ENCODE results near the gene RAB31. TPM values are rescaled to one million over a fixed set of nuclear protein-coding genes. Genes with fewer than 3 reads are reported as not detected.

The RAB31 gene
- polyA plus RNA-seq, 1 donor from 2014 or later, result 16.3 TPM

DNA sequence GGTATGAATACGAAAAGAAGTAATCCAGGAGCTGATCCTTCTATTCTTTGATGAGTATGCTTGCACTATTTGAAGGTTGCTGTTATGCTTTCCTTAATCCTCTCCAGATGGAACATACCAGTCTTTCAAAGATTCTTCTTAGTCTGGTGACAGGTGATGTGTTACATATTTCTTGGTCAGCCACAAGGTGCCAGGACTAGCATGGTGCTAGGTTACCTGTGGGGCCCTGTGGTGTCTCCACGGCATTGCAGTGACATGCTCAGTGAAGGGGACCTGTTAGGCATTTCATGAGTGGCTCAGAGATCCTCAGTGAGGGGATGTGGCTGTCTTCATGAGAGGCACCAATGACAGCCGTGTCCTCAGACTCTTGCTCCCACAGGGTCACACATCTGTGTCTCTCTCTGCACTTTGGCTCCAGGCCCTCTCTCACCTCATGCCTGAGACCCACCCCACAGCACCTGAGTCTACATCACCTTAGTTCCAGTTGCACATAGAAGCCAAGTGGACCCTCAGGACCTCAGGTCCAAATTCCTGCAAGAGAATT is 13.1 kb upstream of the RAB31 start:
- no peaks in the 10 kb centered on the region for H4K20me1 ChIP-seq (ENCODE audit: insufficient read depth)
- no peaks in the 10 kb centered on the region for H3K9me3 ChIP-seq (ENCODE audit: low read length)
- no peaks in the 10 kb centered on the region for H3K27me3 ChIP-seq (ENCODE audit: insufficient read depth, low read depth, low read length)
- H3K79me2 ChIP-seq (replicated peaks; ENCODE audit: insufficient read depth, low read length), result no peaks in the 10 kb centered on the region
- no peaks in the 10 kb centered on the region for H3K36me3 ChIP-seq (ENCODE audit: insufficient read depth, low read length)
- H3K27ac ChIP-seq (ENCODE audit: low read length), result no peak overlapping the region
- no peak overlapping the region for H3K9ac ChIP-seq (ENCODE audit: low read length)
- H2AFZ ChIP-seq (ENCODE audit: low read depth, low read length), result no peak overlapping the region
- H3K9me2 ChIP-seq (ENCODE audit: insufficient read depth, low read length), result no peaks in the 10 kb centered on the region
- H3K4me2 ChIP-seq (ENCODE audit: low read length), result no peak overlapping the region
- TF ChIP-seq RAD21 (conservative IDR thresholded peaks at IDR 0.05) (no peak), SMC3 (conservative IDR thresholded peaks at IDR 0.05; ENCODE audit: poor library complexity) (no peak), MXI1 (conservative IDR thresholded peaks at IDR 0.05; ENCODE audit: poor library complexity, severe bottlenecking) (no peak), TAF1 (IDR thresholded peaks at IDR 0.05; ENCODE audit: low read depth) (no peak), EP300 (conservative IDR thresholded peaks at IDR 0.05; ENCODE audit: poor library complexity, severe bottlenecking) (no peak), POLR2AphosphoS5 (IDR thresholded peaks at IDR 0.05) (no peak), EZH2 (IDR thresholded peaks at IDR 0.05; ENCODE audit: borderline replicate concordance, insufficient read depth, low read length, poor library complexity, severe bottlenecking) (no peak)
- TF ChIP-seq, protein P1, sequence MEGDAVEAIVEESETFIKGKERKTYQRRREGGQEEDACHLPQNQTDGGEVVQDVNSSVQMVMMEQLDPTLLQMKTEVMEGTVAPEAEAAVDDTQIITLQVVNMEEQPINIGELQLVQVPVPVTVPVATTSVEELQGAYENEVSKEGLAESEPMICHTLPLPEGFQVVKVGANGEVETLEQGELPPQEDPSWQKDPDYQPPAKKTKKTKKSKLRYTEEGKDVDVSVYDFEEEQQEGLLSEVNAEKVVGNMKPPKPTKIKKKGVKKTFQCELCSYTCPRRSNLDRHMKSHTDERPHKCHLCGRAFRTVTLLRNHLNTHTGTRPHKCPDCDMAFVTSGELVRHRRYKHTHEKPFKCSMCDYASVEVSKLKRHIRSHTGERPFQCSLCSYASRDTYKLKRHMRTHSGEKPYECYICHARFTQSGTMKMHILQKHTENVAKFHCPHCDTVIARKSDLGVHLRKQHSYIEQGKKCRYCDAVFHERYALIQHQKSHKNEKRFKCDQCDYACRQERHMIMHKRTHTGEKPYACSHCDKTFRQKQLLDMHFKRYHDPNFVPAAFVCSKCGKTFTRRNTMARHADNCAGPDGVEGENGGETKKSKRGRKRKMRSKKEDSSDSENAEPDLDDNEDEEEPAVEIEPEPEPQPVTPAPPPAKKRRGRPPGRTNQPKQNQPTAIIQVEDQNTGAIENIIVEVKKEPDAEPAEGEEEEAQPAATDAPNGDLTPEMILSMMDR (IDR thresholded peaks at IDR 0.05; ENCODE audit: poor library complexity, severe bottlenecking), result no peak
- TF ChIP-seq, protein P2, sequence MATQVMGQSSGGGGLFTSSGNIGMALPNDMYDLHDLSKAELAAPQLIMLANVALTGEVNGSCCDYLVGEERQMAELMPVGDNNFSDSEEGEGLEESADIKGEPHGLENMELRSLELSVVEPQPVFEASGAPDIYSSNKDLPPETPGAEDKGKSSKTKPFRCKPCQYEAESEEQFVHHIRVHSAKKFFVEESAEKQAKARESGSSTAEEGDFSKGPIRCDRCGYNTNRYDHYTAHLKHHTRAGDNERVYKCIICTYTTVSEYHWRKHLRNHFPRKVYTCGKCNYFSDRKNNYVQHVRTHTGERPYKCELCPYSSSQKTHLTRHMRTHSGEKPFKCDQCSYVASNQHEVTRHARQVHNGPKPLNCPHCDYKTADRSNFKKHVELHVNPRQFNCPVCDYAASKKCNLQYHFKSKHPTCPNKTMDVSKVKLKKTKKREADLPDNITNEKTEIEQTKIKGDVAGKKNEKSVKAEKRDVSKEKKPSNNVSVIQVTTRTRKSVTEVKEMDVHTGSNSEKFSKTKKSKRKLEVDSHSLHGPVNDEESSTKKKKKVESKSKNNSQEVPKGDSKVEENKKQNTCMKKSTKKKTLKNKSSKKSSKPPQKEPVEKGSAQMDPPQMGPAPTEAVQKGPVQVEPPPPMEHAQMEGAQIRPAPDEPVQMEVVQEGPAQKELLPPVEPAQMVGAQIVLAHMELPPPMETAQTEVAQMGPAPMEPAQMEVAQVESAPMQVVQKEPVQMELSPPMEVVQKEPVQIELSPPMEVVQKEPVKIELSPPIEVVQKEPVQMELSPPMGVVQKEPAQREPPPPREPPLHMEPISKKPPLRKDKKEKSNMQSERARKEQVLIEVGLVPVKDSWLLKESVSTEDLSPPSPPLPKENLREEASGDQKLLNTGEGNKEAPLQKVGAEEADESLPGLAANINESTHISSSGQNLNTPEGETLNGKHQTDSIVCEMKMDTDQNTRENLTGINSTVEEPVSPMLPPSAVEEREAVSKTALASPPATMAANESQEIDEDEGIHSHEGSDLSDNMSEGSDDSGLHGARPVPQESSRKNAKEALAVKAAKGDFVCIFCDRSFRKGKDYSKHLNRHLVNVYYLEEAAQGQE (IDR thresholded peaks at IDR 0.05; ENCODE audit: borderline replicate concordance), result no peak
- no peaks in the 10 kb centered on the region for H3F3A ChIP-seq (ENCODE audit: insufficient read depth, low read length, poor library complexity, severe bottlenecking)
- no peak overlapping the region for H3K4me3 ChIP-seq (ENCODE audit: low read length)

DNA sequence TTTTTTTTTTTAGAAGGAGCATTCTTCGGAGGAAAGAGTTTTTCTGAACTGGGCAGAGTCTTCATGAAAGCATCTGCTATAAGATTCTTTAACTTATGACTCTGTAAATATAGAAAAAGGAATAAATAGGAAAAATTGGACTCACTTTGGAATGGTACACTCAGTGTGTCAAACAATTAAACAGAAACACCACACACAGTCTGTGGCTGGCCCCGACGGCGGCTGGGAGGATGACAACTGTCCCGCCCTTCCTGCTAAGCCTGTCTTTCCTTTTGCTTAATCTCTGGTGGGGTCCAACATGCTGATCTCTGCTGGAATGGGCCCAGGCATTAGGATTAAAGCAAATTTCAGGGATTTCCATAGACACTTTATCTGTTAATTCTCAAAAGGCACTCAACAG is 12.5 kb upstream of the RAB31 start:
- TF ChIP-seq MXI1 (conservative IDR thresholded peaks at IDR 0.05; ENCODE audit: poor library complexity, severe bottlenecking) (no peak), SMC3 (conservative IDR thresholded peaks at IDR 0.05; ENCODE audit: poor library complexity) (no peak), RAD21 (conservative IDR thresholded peaks at IDR 0.05) (no peak), EZH2 (IDR thresholded peaks at IDR 0.05; ENCODE audit: borderline replicate concordance, insufficient read depth, low read length, poor library complexity, severe bottlenecking) (no peak), POLR2AphosphoS5 (IDR thresholded peaks at IDR 0.05) (no peak), EP300 (conservative IDR thresholded peaks at IDR 0.05; ENCODE audit: poor library complexity, severe bottlenecking) (no peak), TAF1 (IDR thresholded peaks at IDR 0.05; ENCODE audit: low read depth) (no peak)
- TF ChIP-seq, protein P2 (IDR thresholded peaks at IDR 0.05; ENCODE audit: borderline replicate concordance), result no peak
- TF ChIP-seq, protein P1 (IDR thresholded peaks at IDR 0.05; ENCODE audit: poor library complexity, severe bottlenecking), result no peak
- Histone ChIP-seq H3K36me3 (ENCODE audit: insufficient read depth, low read length) (no peaks in the 10 kb centered on the region), H3K4me2 (ENCODE audit: low read length) (no peak overlapping the region)

More for the DNA sequence above, 12.5 kb upstream of the RAB31 start:
- no peak overlapping the region for H3K9ac ChIP-seq (ENCODE audit: low read length)
- H3K9me3 ChIP-seq (ENCODE audit: low read length), result no peaks in the 10 kb centered on the region
- no peaks in the 10 kb centered on the region for H3K79me2 ChIP-seq (replicated peaks; ENCODE audit: insufficient read depth, low read length)
- no peak overlapping the region for H3K27ac ChIP-seq (ENCODE audit: low read length)
- no peaks in the 10 kb centered on the region for H4K20me1 ChIP-seq (ENCODE audit: insufficient read depth)
- H2AFZ ChIP-seq (ENCODE audit: low read depth, low read length), result no peak overlapping the region
- H3F3A ChIP-seq (ENCODE audit: insufficient read depth, low read length, poor library complexity, severe bottlenecking), result no peaks in the 10 kb centered on the region
- H3K9me2 ChIP-seq (ENCODE audit: insufficient read depth, low read length), result no peaks in the 10 kb centered on the region
- no peak overlapping the region for H3K4me3 ChIP-seq (ENCODE audit: low read length)
- no peaks in the 10 kb centered on the region for H3K27me3 ChIP-seq (ENCODE audit: insufficient read depth, low read depth, low read length)

All from neural cell (in vitro differentiated cells).